IMR-90 (cell line): ENCODE results near the gene CCN2. TPM values are rescaled to one million over a fixed set of nuclear protein-coding genes. Genes with fewer than 3 reads are reported as not detected.
A peak's percentile ranks its signal among the peaks of the same experiment; 100 is the strongest.

Source experiments
- ATAC-seq: fragments of 200-7000 bp; cut with Tn5 transposase; 2 replicates; pipeline ENCODE4 v1.9.1; 2020; ENCODE audit warnings: low read depth, mild to moderate bottlenecking, moderate library complexity
- BruUV-seq: library from RNA; stranded (reverse); fragments of 400-500 nt; replicated peaks from 2 replicates; lab custom pipeline; 2021; lab: Mats Ljungman, UMichigan
- CTCF ChIA-PET: fragments of 300-600 bp; formaldehyde crosslinking; extraction: SDS; loops from one replicate; lab custom pipeline; 2021; ENCODE audit warnings: antibody characterized with exemption; lab: Yijun Ruan, JAX
- POLR2A ChIA-PET: fragments of 300-600 bp; sonication (Branson Sonifier 250); formaldehyde crosslinking; loops from one replicate; lab custom pipeline; 2022; ENCODE audit warnings: antibody characterized with exemption; ENCODE audit not compliant: unreplicated experiment; lab: Charles Lee
- DNase-seq: peaks from one replicate; pipeline ENCODE4 v3.0.0; 2013
- H2AFZ ChIP-seq: replicated peaks from 2 replicates; pipeline ENCODE3; 2013; ENCODE audit warnings: low read length, mild to moderate bottlenecking; ENCODE audit not compliant: poor library complexity
- H2AK5ac ChIP-seq: 2 replicates; pipeline ENCODE4 v1.6.1; 2013; ENCODE audit warnings: low read depth, low read length, inconsistent platforms
- H2AK9ac ChIP-seq: replicated peaks from 2 replicates; pipeline ENCODE3; 2013; ENCODE audit warnings: mild to moderate bottlenecking, low read depth, low read length, moderate library complexity; ENCODE audit not compliant: poor library complexity
- H2BK120ac ChIP-seq: 2 replicates; pipeline ENCODE4 v1.6.1; 2013; ENCODE audit warnings: low read depth, low read length, inconsistent platforms
- H2BK15ac ChIP-seq: 3 replicates; pipeline ENCODE4 v1.6.1; 2013; ENCODE audit warnings: low read depth, low read length, inconsistent platforms
- H2BK20ac ChIP-seq: 2 replicates; pipeline ENCODE4 v1.6.1; 2013; ENCODE audit warnings: low read depth, mild to moderate bottlenecking, inconsistent platforms, low read length, moderate library complexity
- H2BK5ac ChIP-seq: 2 replicates; pipeline ENCODE4 v1.6.1; 2013; ENCODE audit warnings: mild to moderate bottlenecking, low read depth, low read length, inconsistent platforms; ENCODE audit not compliant: poor library complexity, severe bottlenecking
- H3K14ac ChIP-seq: replicated peaks from 2 replicates; pipeline ENCODE4 v1.6.1; 2013; ENCODE audit warnings: low read depth, low read length, inconsistent platforms
- H3K18ac ChIP-seq: 2 replicates; pipeline ENCODE4 v1.6.1; 2013; ENCODE audit warnings: low read depth, low read length, control low read depth
- H3K23ac ChIP-seq: 2 replicates; pipeline ENCODE4 v1.6.1; 2013; ENCODE audit warnings: low read depth, low read length, inconsistent platforms
- H3K27ac ChIP-seq: 2 replicates; pipeline ENCODE4 v1.5.1; 2013; ENCODE audit warnings: mild to moderate bottlenecking, control low read depth, low read length; ENCODE audit not compliant: insufficient read depth
- H3K27me3 ChIP-seq: 2 replicates; pipeline ENCODE4 v1.6.1; 2013; ENCODE audit warnings: low read length; ENCODE audit not compliant: control insufficient read depth, insufficient read depth
- H3K36me3 ChIP-seq: 2 replicates; pipeline ENCODE4 v1.6.1; 2013; ENCODE audit warnings: low read length, mixed read lengths; ENCODE audit not compliant: control insufficient read depth, insufficient read depth
- H3K4ac ChIP-seq: 2 replicates; pipeline ENCODE4 v1.6.1; 2013; ENCODE audit warnings: low read depth, low read length, inconsistent platforms
- H3K4me1 ChIP-seq: 2 replicates; pipeline ENCODE4 v1.6.1; 2013; ENCODE audit warnings: low read length, mixed read lengths; ENCODE audit not compliant: control insufficient read depth, insufficient read depth
- H3K4me2 ChIP-seq: 2 replicates; pipeline ENCODE4 v1.6.1; 2013; ENCODE audit warnings: low read depth, mild to moderate bottlenecking, control low read depth, low read length, moderate library complexity
- H3K4me3 ChIP-seq: 2 replicates; pipeline ENCODE4 v1.5.1; 2013; ENCODE audit warnings: low read depth, mild to moderate bottlenecking, control low read depth, low read length, moderate library complexity; ENCODE audit not compliant: insufficient read depth
- H3K56ac ChIP-seq: 2 replicates; pipeline ENCODE4 v1.6.1; 2013; ENCODE audit warnings: low read length, inconsistent platforms; ENCODE audit not compliant: insufficient read depth; ENCODE audit errors: extremely low read depth
- H3K79me1 ChIP-seq, 2 experiments: 2 replicates each; pipeline ENCODE4 v1.6.1; 2013; ENCODE audit warnings: low read length in 2 of 2, inconsistent platforms in 1 of 2, low read depth in 1 of 2
- H3K9ac ChIP-seq: 2 replicates; pipeline ENCODE4 v1.6.1; 2013; ENCODE audit warnings: low read depth, low read length, control low read depth
- H3K9me1 ChIP-seq: 2 replicates; pipeline ENCODE4 v1.6.1; 2013; ENCODE audit warnings: low read length, inconsistent platforms; ENCODE audit not compliant: insufficient read depth
- H3K9me3 ChIP-seq: 2 replicates; pipeline ENCODE4 v1.6.1; 2013; ENCODE audit warnings: low read length; ENCODE audit not compliant: control insufficient read depth, insufficient read depth
- H4K20me1 ChIP-seq: 2 replicates; pipeline ENCODE4 v1.6.1; 2013; ENCODE audit warnings: low read length, inconsistent platforms; ENCODE audit not compliant: insufficient read depth
- H4K5ac ChIP-seq: 2 replicates; pipeline ENCODE4 v1.6.1; 2013; ENCODE audit warnings: mild to moderate bottlenecking, low read depth, low read length, control low read depth
- H4K8ac ChIP-seq, 2 experiments: 2 replicates each; pipeline ENCODE4 v1.6.1; 2013; ENCODE audit warnings: low read depth in 2 of 2, low read length in 2 of 2, control low read depth in 1 of 2, inconsistent platforms in 1 of 2
- H4K91ac ChIP-seq: 2 replicates; pipeline ENCODE4 v1.6.1; 2013; ENCODE audit warnings: low read depth, low read length, inconsistent platforms; ENCODE audit not compliant: insufficient read depth
- BHLHE40 ChIP-seq: fragments of 150-350 bp; IDR thresholded peaks from 2 replicates; pipeline ENCODE4 v1.6.1; 2016; ENCODE audit warnings: mild to moderate bottlenecking, low read depth, low read length
- CEBPB ChIP-seq: IDR thresholded peaks from 2 replicates; pipeline ENCODE4 v1.6.1; 2012; ENCODE audit warnings: low read depth, low read length, improper control_type of control experiment
- CHD1 ChIP-seq: IDR thresholded peaks from 2 replicates; pipeline ENCODE4 v1.6.1; 2012; ENCODE audit warnings: low read depth, low read length, improper control_type of control experiment
- FOS ChIP-seq: fragments of 150-350 bp; IDR thresholded peaks from 2 replicates; pipeline ENCODE4 v1.6.1; 2016; ENCODE audit warnings: low read depth, low read length
- MAFK ChIP-seq: IDR thresholded peaks from 2 replicates; pipeline ENCODE4 v1.6.1; 2012; ENCODE audit warnings: low read depth, low read length, improper control_type of control experiment
- NFE2L2 ChIP-seq: fragments of 150-350 bp; IDR thresholded peaks from 2 replicates; pipeline ENCODE4 v1.6.1; 2016; ENCODE audit warnings: low read depth, mild to moderate bottlenecking, low read length
- RCOR1 ChIP-seq: IDR thresholded peaks from 2 replicates; pipeline ENCODE4 v1.6.1; 2012; ENCODE audit warnings: mild to moderate bottlenecking, low read length, improper control_type of control experiment; ENCODE audit not compliant: insufficient replicate concordance
- USF2 ChIP-seq: fragments of 150-350 bp; IDR thresholded peaks from 2 replicates; pipeline ENCODE4 v1.6.1; 2017; ENCODE audit warnings: mild to moderate bottlenecking, antibody characterized with exemption, low read length, low read depth
- WGBS, 2 experiments: methylation state at CpG; one replicate each; pipeline versions ENCODE4 v1.1.5 to v1.1.7; 2013; ENCODE audit warnings: missing lambda C conversion rate in 2 of 2; ENCODE audit not compliant: insufficient read length in 1 of 2; ENCODE audit errors: extremely low coverage in 2 of 2; 5-methylcytosine and 5-hydroxymethylcytosine counted together
- dilution Hi-C: fragments of 300-500 bp; cut with HindIII; formaldehyde crosslinking; loops from one replicate; pipeline ENCODE4 v1.14.3; 2018; ENCODE audit warnings: low sequenced_read_pairs; ENCODE audit not compliant: unreplicated experiment
- in situ Hi-C: fragments of 300-500 bp; cut with MboI; formaldehyde crosslinking; loops from 3 replicates; pipeline ENCODE4 v1.14.3; 2019; ENCODE audit warnings: low sequenced_read_pairs, inconsistent platforms, mixed read lengths
- intact Hi-C: fragments of 100-400 bp; cut with micrococcal nuclease; formaldehyde crosslinking; loops from 2 replicates; pipeline ENCODE4 v1.10.0; 2022
- polyA plus RNA-seq, 3 experiments: library from polyadenylated mRNA; depleted of rRNA; stranded (reverse); fragments of >200 nt; gene quantifications; 2 replicates each; pipeline ENCODE4 v1.2.3, GENCODE V29; 2012; ENCODE audit warnings: low replicate concordance in 1 of 3
- total RNA-seq: library from RNA; depleted of rRNA; stranded (reverse); fragments of >200 nt; gene quantifications from 2 replicates; pipeline ENCODE4 v1.2.3, GENCODE V29; 2012

CCN2 gene
- total and polyA plus RNA-seq, 2 of the 4 experiments (the other 2 are of a cell fraction): 148 to 1,205 TPM

GRCh38 chr6:131997429-131998153, 46.4 kb upstream of the CCN2 start (continued):
- TF ChIP-seq MAFK: no peak

GRCh38 chr6:131995917-131996316, 44.7 kb upstream of the CCN2 start:
- peaks cover 2% of the 10 kb centered on the region for H3K9me3 ChIP-seq
- ATAC-seq (peak; percentile 85), DNase-seq (peak; percentile 94)
- no peaks in the 10 kb centered on the region for H3K79me1 ChIP-seq
- no peak for TF ChIP-seq USF2
- TF ChIP-seq NFE2L2: no peak
- TF ChIP-seq CHD1: no peak
- TF ChIP-seq FOS: peak; percentile 91
- TF ChIP-seq RCOR1: no peak
- no peak for TF ChIP-seq BHLHE40
- no peak for TF ChIP-seq MAFK
- peak; percentile 25; the same call in 1 of the 2 replicates for TF ChIP-seq CEBPB
- H2AK9ac ChIP-seq: no peak overlapping the region
- H3K4me2 ChIP-seq: no peak overlapping the region
- peaks cover 2% of the 10 kb centered on the region for H3K4me1 ChIP-seq
- no peak overlapping the region for H3K18ac ChIP-seq
- no CpG with 5 or more reads among the region's 1 CpG for WGBS, 2 experiments
- H3K14ac ChIP-seq: no peak overlapping the region
- no peak overlapping the region for H4K5ac ChIP-seq
- H3K27me3 ChIP-seq: no peaks in the 10 kb centered on the region
- H3K4ac ChIP-seq: no peak overlapping the region
- dilution Hi-C loops: no loop called here
- POLR2A ChIA-PET: no interaction called here
- H3K23ac ChIP-seq: no peak overlapping the region
- intact Hi-C loops: no loop called here
- peak overlapping the region; percentile 33 for H2BK5ac ChIP-seq
- H2BK120ac ChIP-seq: no peak overlapping the region
- H4K8ac ChIP-seq: no peak overlapping the region
- peaks cover 3% of the 10 kb centered on the region for H3K9me1 ChIP-seq
- H3K56ac ChIP-seq: no peak overlapping the region
- H2BK20ac ChIP-seq: no peak overlapping the region
- H3K36me3 ChIP-seq: no peaks in the 10 kb centered on the region
- BruUV-seq: no TSS peak
- no peak overlapping the region for H3K4me3 ChIP-seq
- H2AK5ac ChIP-seq: no peak overlapping the region
- no peak overlapping the region for H3K9ac ChIP-seq
- in situ Hi-C loops: no loop called here
- no peak overlapping the region for H4K91ac ChIP-seq
- no peak overlapping the region for H2BK15ac ChIP-seq
- H2AFZ ChIP-seq: no peak overlapping the region
- H4K20me1 ChIP-seq: no peaks in the 10 kb centered on the region
- CTCF ChIA-PET: no interaction called here
- no peak overlapping the region for H3K27ac ChIP-seq
